ENCODE results near the gene ZYG11A.

ZYG11A gene

DNA sequence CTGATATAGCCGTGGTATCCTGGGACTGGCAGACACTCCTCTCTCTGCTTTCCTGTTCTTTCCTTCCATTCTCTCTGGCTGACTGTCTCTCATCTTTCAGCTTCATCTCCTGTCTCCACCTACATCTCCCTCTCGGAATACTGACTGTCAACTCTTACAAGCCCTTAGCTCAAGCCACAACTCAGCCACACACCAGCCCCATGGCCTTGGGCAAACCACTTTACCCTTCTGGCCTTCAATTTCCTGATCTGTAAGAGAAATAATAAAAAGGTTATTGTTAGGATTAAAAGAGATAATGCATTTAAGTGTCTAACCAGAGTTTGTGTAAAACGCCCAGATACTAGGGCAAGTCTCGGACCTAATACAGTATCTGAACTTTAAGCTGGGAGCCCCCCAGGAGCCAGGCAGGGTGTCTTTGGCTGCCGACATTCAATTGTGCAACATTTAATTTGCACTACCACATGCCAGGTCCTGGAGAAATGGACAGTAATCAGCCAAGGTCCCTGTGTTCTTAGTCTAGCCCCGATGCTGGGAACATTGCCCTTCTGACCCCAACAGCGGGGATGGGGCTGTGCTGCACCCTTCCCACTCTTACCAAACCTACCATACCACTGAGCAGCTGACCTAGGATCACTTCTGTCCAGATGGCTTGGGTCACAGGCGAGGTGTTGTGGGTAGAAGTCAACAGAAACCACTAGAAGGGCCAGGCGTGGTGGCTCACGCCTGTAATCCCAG, 73.8 kb downstream of the ZYG11A start:
- no peak for DNase-seq (ENCODE audit: low spot score)
- TF ChIP-seq, protein P1, sequence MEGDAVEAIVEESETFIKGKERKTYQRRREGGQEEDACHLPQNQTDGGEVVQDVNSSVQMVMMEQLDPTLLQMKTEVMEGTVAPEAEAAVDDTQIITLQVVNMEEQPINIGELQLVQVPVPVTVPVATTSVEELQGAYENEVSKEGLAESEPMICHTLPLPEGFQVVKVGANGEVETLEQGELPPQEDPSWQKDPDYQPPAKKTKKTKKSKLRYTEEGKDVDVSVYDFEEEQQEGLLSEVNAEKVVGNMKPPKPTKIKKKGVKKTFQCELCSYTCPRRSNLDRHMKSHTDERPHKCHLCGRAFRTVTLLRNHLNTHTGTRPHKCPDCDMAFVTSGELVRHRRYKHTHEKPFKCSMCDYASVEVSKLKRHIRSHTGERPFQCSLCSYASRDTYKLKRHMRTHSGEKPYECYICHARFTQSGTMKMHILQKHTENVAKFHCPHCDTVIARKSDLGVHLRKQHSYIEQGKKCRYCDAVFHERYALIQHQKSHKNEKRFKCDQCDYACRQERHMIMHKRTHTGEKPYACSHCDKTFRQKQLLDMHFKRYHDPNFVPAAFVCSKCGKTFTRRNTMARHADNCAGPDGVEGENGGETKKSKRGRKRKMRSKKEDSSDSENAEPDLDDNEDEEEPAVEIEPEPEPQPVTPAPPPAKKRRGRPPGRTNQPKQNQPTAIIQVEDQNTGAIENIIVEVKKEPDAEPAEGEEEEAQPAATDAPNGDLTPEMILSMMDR (IDR thresholded peaks at IDR 0.05; ENCODE audit: extremely low read depth, insufficient read depth, missing control alignments), result no peak
- in situ Hi-C loops (cut with MboI; ENCODE audit: low pct_unique_long_range_greater_than_20kb, low sequenced_read_pairs, unreplicated experiment), result loop anchor here (10.0 kb wide), 1 partner anchor 268 kb away; no protein-coding TSS in a partner anchor

DNA sequence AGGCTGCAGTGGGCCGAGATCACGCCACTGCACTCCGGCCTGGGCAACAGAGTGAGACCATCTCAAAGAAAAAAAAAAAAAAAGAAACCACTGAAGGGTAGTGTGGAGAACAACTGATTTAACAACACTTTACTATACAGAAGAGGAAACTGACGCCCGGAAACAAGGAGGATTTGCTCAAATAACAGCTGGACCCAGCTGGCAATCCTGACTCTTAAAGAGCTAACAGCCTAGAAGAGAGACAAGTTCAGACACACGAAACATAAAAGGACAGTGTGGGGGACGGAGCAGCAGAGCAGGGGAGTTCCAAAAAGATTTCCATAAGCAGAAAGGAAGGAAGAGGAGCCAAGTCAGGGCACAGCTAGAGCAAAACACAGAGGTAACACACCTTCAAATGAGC, 74.6 kb downstream of the ZYG11A start:
- TF ChIP-seq, protein P1 (IDR thresholded peaks at IDR 0.05; ENCODE audit: extremely low read depth, insufficient read depth, missing control alignments), result no peak
- no peak for DNase-seq (ENCODE audit: low spot score)
- in situ Hi-C loops (cut with MboI; ENCODE audit: low pct_unique_long_range_greater_than_20kb, low sequenced_read_pairs, unreplicated experiment), result loop anchor here (10.0 kb wide), 1 partner anchor 268 kb away; no protein-coding TSS in a partner anchor

DNA sequence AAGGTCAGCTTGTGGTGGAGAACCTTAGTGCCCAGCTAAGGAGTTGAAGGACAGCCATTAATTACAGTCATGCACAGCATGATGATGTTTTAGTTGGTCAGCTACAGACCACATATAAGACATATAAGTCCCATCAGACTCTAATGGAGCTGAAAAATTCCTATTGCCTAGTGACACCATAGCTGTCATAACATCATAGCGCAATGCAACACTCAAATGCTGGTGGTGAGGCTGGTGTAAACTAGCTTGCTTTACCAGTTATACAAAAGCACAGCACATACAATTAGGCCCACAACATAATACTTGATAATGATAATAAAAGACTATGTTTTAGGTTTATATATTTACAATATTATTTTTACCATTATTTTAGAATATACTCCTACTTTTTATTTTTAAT, 75.0 kb downstream of the ZYG11A start:
- in situ Hi-C loops (cut with MboI; ENCODE audit: low pct_unique_long_range_greater_than_20kb, low sequenced_read_pairs, unreplicated experiment), result loop anchor here (10.0 kb wide), 1 partner anchor 267 kb away; no protein-coding TSS in a partner anchor
- TF ChIP-seq, protein P1 (IDR thresholded peaks at IDR 0.05; ENCODE audit: extremely low read depth, insufficient read depth, missing control alignments), result no peak
- no peak for DNase-seq (ENCODE audit: low spot score)

DNA sequence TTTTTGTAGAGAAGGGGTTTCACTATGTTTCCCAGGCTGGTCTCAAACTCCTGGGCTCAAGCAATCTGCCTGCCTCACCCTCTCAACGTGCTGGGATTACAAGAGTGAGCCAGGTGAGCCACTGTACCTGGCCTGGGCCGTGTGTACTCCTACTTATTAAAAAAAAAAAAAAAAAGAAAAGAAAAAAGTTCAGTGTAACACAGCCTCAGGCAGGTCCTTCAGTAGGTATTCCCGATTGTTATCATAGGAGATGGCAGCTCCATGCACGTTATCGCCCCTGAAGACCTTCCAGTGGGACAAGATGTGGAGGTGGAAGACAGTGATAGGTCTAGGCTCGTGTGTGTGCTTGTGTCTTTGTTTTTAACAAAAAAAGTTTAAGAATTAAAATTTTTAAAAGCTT, 75.6 kb downstream of the ZYG11A start:
- no peak for DNase-seq (ENCODE audit: low spot score)
- in situ Hi-C loops (cut with MboI; ENCODE audit: low pct_unique_long_range_greater_than_20kb, low sequenced_read_pairs, unreplicated experiment), result loop anchor here (10.0 kb wide), 1 partner anchor 267 kb away; no protein-coding TSS in a partner anchor
- TF ChIP-seq, protein P1 (IDR thresholded peaks at IDR 0.05; ENCODE audit: extremely low read depth, insufficient read depth, missing control alignments), result no peak

DNA sequence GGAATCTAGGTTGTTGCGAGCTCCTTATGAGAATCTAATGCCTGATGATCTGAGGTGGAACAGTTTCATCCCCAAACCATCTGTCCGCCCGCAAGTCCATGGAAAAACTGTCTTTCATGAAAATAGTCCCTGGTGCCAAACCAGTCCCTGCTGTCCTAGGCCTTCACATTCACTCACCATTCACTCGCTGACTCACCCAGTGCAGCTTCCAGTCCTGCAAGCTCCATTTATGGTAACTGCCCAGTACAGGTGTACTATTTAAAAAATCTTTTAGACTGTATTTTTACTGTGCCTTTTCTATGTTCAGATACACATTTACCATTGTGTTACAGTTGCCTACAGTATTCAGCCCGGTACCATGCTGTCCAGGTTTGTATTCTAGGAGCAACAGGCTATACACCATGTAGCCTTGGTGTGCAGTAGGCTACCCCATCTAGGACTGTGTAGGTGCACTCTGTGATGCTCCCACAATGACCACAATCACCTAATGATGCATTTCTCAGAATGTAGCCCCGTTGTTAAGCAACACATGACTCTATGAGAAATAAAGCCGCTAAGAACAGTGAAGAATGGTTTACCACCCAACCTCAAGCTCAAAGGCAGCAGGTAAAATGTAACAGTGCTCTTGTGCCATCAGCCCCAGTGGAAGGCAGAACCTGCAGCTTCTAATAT, 76.6 kb downstream of the ZYG11A start:
- TF ChIP-seq, protein P1 (IDR thresholded peaks at IDR 0.05; ENCODE audit: extremely low read depth, insufficient read depth, missing control alignments), result no peak
- in situ Hi-C loops (cut with MboI; ENCODE audit: low pct_unique_long_range_greater_than_20kb, low sequenced_read_pairs, unreplicated experiment), result loop anchor here (10.0 kb wide), 1 partner anchor 266 kb away; no protein-coding TSS in a partner anchor
- no peak for DNase-seq (ENCODE audit: low spot score)

DNA sequence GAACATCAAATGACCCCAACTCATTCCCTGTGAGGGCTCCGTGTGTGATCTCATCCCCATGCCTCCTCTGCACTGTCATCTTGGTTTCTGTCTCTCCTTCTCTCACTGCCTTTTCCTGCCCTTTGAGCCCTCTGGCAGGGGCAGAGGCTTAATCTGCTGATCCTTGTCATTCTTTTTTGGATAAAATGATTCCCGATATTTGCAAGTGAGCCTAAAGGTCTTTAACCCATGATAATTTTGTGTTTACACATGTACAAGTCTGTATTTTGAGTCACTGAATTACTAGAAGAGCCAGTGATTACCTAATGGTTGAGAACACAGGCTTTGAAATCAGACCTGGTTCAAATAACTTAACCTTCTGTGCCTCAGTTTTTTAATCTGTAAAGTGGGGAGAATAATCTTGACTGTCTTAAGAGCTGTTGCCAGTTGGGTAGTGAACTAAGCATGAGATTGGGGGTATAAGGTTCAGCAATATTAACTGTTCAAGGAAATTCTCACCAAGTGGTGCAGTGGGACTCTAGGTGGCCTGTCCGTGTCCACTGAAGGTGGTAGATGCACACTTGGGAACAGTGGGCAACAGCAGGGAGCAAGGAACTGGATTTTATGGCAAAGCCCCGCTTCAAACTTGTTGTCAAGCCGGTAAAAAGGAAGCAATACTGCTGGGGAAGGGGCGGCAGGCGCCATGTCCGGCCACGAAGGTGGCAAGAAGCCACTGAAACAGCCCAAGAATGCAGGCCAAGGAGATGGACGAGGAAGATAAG, 77.3 kb downstream of the ZYG11A start:
- TF ChIP-seq, protein P1 (IDR thresholded peaks at IDR 0.05; ENCODE audit: extremely low read depth, insufficient read depth, missing control alignments), result no peak
- in situ Hi-C loops (cut with MboI; ENCODE audit: low pct_unique_long_range_greater_than_20kb, low sequenced_read_pairs, unreplicated experiment), result loop anchor here (10.0 kb wide), 1 partner anchor 265 kb away; no protein-coding TSS in a partner anchor
- DNase-seq (ENCODE audit: low spot score), result no peak

Measured in GM13977 (cell line).